NB4 (cell line): ENCODE data around the gene GRM1.

Experiments
- DNase-seq: peaks from one replicate; pipeline ENCODE4 v3.0.0; 2010; ENCODE audit warnings: low read depth
- H3K4me3 ChIP-seq: one replicate; pipeline ENCODE4 v1.5.1; 2011; ENCODE audit warnings: mild to moderate bottlenecking, low read depth, low read length, moderate library complexity
- MYC ChIP-seq: IDR thresholded peaks from 2 replicates; pipeline ENCODE4 v1.6.1; 2011; ENCODE audit warnings: low read depth, low read length
- POLR2A ChIP-seq: IDR thresholded peaks from 2 replicates; pipeline ENCODE4 v1.6.1; 2011; ENCODE audit warnings: mild to moderate bottlenecking; ENCODE audit not compliant: insufficient read length; ENCODE audit errors: extremely low read depth
- TF ChIP-seq, protein P1 (sequence below): IDR thresholded peaks from one replicate; pipeline ENCODE4 v1.5.1; 2012; ENCODE audit warnings: low read depth, low read length
- TF ChIP-seq, protein P2 (sequence below): IDR thresholded peaks from 2 replicates; pipeline ENCODE4 v1.6.1; 2011; ENCODE audit warnings: low read depth, low read length

Gene GRM1

DNA sequence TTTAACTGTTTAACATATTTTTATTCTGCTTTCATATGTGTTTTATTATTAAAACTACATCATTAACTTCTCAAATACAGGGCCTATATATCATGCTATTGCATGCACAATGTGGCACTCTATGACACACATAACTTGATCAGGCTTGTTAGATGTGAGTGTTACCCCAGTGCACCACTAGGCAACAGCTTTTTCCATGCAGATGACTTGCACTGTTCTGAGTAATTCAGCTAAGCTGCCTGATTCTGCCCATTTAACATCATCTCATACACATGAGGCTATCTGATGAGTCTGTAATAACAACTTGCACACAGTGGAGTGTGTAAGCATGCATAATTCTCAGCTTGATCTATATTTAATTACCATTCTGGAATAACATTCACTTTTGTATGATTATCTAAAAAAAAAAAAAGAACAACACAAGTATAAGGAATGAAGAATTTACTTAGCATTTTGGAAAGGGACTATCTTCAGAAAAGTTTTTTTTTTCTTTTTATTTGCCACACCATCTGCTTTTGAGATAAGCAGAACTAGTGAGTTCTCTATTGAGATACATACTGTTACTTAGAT lies 83.1 kb downstream of the GRM1 start:
- TF ChIP-seq, protein P1, sequence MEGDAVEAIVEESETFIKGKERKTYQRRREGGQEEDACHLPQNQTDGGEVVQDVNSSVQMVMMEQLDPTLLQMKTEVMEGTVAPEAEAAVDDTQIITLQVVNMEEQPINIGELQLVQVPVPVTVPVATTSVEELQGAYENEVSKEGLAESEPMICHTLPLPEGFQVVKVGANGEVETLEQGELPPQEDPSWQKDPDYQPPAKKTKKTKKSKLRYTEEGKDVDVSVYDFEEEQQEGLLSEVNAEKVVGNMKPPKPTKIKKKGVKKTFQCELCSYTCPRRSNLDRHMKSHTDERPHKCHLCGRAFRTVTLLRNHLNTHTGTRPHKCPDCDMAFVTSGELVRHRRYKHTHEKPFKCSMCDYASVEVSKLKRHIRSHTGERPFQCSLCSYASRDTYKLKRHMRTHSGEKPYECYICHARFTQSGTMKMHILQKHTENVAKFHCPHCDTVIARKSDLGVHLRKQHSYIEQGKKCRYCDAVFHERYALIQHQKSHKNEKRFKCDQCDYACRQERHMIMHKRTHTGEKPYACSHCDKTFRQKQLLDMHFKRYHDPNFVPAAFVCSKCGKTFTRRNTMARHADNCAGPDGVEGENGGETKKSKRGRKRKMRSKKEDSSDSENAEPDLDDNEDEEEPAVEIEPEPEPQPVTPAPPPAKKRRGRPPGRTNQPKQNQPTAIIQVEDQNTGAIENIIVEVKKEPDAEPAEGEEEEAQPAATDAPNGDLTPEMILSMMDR = no peak
- TF ChIP-seq MYC = no peak
- TF ChIP-seq POLR2A = no peak
- TF ChIP-seq, protein P2, sequence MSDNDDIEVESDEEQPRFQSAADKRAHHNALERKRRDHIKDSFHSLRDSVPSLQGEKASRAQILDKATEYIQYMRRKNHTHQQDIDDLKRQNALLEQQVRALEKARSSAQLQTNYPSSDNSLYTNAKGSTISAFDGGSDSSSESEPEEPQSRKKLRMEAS = no peak
- H3K4me3 ChIP-seq = no peak overlapping the region
- no peak for DNase-seq

DNA sequence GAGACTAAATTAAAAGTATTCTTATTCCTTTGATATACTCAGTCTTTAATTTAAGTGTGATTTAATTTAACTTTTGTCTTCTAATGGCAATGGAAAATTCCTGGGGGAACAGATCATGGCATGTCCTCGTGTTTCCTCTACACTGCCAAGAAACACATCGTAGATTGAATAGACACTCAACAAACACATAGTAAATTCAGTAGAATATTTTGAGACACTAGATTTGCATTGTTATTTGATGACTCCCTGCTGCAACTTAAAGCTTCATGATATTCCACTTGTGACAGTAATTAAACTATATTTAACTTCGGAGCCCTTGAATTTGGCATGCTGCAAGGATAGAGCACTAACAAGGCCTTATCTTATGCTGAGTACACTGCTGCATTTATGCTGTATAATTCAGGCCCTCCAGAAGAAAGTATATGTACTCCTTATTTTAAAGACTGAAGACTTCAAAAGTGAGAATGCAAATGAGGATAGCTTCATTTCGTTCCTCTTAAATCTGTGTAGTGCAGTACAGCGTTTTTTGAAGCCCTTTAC lies 84.3 kb downstream of the GRM1 start:
- DNase-seq = no peak
- TF ChIP-seq, protein P2 = no peak
- TF ChIP-seq, protein P1 = no peak
- TF ChIP-seq MYC = no peak
- TF ChIP-seq POLR2A = no peak
- no peak overlapping the region for H3K4me3 ChIP-seq

DNA sequence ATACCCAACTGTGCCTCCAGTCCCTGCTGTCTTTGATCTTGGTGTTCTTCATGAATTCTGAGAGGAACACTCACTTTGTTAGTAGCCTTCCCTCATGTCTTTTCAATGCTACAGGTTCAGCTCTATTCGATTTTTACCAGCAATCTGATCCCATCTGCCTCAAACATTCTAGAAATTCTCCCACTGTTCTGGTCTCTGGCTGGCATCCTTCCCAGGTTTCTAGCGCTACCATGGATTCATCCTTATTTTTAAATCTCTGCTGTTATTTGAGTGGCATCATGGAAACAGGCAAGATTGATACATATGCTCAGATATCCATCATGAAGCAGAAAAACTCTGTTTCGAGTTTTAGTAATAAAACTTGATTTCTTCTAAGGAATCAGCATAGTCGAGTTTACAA lies 94.8 kb downstream of the GRM1 start:
- H3K4me3 ChIP-seq = no peak overlapping the region
- no peak for DNase-seq
- TF ChIP-seq POLR2A = no peak
- TF ChIP-seq, protein P1 = no peak
- TF ChIP-seq MYC = no peak
- TF ChIP-seq, protein P2 = no peak

DNA sequence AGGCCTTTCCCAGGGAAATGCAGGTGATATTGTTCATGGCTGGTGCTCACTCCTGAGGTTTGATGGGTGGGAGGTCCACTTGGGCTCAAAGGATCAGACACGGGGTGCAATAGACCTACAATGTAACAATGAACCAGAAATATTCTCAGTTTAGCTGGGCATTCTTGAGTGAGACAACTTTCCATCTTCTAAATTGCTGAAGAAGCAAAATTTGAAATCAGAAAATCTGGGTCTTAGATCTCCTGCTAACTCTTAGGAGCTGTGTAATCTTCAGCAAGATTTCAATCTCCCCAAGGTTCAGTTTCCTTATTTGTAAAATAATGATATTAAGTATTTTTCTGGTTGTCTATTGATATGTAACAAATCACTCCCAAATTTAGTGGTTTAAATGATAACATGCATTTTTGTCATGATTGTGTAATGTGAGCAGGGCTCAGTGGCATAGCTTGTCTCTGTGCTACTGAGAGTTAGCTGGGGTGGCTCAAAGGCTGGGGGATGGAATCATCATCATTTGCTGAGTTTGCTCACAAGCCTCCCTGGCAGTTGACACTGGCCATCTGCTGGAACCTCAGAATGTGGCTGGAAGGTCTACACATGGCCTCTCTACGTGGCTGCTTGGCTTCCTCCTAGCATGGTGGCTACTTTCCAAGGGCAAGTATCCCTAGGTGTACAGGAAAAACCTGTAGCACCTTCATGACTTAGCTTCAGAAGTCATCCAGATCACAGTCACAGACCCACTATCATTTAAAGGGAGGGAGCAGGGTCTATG lies 98.8 kb downstream of the GRM1 start:
- no peak overlapping the region for H3K4me3 ChIP-seq
- no peak for DNase-seq
- no peak for TF ChIP-seq MYC
- TF ChIP-seq, protein P1 = no peak
- TF ChIP-seq POLR2A = no peak
- TF ChIP-seq, protein P2 = no peak

DNA sequence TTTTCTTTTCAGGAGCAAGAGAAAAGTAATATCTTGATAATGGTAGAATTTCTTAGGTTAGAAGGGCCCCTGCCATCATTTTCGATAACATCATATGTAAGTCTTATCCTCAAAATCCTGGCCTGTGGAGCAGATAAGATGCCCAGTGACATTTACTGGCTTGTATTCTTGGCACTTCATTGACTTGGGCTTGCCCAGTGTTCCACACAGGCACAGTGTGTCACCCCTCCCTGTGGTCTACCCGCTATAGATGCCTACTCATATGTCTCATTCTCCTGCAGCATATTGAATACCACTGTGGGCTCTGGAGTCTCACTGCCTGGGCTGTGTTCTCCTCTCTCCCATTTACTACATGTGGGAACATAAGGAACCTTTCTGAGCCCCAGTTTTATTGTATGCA lies 105.0 kb downstream of the GRM1 start:
- TF ChIP-seq MYC (no peak), POLR2A (no peak)
- TF ChIP-seq, protein P2 = no peak
- TF ChIP-seq, protein P1 = no peak
- no peak for DNase-seq
- no peak overlapping the region for H3K4me3 ChIP-seq
